Femur (tissue), 1 donor: ENCODE results near the gene ABCG8.

Experiments used
- DNase-seq: peaks from one replicate; pipeline ENCODE4 v3.0.0-alpha.2; 2017

ABCG8 gene

DNA sequence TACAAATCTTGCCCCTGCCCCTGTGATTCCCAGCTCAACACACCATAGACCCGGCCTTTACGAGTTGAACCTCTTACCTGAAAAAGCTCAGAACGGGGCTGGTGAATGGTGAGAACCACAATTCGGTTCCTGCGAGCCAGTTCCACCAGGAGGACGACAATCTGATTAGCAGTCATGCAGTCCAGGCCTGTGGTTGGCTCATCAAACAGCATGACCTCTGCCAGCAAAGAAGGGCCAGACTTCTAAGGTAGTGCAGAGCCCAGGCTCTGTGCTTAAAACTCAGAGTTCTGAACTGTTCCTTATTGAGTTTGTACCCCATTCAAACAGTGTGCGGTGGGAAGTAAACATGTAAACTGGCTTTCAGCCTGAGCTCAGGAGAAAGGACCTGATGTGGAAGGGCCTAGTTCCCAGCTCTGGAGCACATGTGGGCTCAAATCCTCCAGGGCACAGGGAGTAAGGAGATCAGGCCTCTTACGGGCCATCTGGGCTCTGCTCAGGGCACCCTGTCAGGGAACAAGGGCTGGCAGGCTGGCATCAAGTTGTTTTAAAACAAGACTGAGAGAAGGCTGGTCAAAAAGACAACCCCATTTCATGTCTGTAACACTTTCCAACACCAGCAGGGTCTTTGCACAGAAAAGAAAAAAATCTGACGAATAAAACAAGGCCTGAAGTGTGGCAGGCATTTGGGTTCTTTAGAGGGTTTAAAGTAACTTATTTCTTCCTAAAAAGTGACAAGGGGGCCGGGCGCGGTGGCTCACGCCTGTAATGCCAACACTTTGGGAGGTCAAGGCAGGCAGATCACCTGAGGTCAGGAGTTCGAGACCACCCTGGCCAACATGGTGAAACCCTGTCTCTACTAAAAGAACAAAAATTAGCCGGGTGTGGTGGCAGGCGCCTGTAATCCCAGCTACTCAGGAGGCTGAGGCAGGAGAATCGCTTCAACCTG, 12.2 kb upstream of the ABCG8 start:
- no peak for DNase-seq

DNA sequence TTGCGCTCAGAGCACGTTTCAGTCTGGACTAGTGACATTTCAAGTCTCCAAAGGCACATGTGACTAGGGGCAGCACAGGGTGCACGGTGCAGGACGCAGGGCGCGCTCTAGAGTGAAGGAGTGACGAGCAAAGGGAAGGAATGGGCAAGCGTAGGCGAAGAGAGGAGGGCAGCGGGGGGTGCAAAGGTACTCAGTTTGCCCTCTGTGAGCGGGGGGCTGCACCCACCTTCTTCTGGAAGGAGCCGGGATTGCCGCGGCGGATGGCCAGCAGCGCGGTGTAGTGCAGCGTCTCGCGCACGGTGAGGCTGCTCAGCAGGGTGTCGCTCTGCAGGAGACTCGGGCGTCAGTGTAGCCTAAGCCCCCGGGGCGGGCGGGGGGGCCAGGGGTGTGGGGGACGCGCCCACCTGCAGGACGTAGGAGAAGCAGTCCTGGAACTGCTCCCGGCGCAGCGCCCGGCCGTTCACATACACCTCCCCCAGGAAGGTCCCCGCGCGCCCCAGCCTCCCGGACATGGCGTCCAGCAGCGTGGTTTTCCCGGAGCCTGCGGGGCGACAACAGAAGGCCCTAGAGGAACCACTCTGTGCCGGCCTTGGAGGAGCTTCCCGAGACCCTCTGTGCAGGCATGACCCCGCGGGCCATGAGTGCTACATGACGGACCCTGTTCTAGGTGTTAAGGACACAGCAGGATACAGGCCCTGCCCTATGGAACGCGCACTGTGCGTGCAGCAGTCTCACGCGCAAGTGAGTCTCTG, 7.1 kb upstream of the ABCG8 start:
- DNase-seq, result no peak

GRCh38 chr2:43832457-43832856, 6.3 kb upstream of the ABCG8 start:
- no peak for DNase-seq

DNA sequence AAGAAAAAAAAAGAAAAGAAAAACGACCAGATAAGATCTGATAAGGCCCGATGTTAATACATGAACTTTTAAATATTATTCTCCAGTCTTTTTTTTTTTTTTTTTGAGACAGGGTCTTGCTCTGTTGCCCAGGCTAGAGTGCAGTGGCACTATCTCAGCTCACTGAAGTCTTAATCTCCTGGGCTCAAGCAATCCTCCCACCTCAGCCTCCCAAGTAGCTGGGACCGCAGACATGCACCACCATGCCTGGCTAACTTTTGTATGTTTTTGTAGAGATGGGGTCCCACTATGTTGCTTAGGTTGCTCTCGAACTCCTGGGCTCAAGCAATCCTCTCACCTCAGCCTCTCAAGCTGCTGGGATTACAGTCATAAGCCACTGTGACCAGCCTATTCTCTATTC, 1.7 kb upstream of the ABCG8 start:
- DNase-seq, result no peak

- no peak for DNase-seq
Measured at GRCh38 chr2:43837831-43838559, 776 bp upstream of the ABCG8 start.

GRCh38 chr2:43839776-43840564, 1.2 kb downstream of the ABCG8 start:
- no peak for DNase-seq

GRCh38 chr2:43840965-43841364, 2.2 kb downstream of the ABCG8 start:
- no peak for DNase-seq

DNA sequence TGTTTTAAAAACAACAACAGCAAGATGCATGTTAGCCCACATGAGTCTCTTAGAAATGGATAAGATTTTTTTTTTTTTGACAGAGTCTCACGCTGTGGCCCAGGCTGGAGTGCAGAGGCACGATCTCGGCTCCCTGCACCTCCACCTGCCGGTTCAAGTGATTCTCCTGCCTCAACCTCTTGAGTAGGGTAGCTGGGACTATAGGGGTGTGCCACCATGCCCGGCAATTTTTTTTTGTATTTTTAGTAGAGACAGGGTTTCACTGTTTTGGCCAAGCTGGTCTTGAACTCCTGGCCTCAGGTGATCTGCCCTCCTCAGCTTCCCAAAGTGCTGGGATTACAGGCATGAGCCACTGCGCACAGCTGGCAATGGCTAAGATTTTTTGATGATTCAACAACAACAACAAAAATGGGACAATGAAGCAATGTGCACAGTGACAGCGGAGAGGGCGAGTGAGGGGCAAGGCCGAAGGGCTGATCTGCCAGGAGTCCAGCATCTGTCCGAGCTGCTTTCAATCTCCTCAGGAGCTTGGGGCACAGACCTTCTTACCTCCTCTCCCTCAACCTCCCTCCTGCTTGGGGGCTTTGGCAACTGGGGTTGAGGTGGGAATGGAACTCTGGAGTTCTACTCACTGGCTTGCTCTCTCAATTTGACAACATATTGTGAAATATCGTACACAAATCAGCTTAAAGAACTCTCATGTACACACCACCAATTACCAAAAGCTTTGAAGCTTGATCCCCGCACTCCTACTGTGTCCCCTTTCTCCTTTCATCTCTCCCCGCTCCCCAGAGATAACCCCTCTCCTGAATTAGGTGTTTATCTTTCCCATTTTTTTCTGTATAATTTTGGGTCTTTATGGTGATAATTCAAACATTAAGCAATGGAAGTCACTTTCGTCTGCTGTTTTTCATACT, 3.4 kb downstream of the ABCG8 start:
- DNase-seq, result no peak

GRCh38 chr2:43842866-43843226, 4.1 kb downstream of the ABCG8 start:
- no peak for DNase-seq

DNA sequence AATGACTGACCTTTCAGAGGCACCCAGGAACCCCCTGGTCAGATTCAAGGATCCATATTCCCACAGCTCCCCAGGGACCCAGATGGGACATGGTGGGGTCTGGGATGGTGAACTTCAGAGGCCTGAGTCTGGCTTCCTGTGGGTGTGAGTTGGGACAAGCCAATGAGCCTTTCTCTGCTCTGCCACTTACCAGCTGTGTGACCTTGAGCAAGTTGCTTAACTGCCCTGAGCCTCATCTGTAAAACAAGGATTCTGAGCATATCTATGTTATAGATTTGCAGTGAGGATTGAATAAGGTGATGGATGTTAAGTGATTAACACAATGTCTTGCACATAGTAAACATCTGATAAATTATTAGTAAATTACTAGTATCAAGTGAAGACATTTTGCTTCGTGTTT, 6.4 kb downstream of the ABCG8 start:
- DNase-seq, result no peak

GRCh38 chr2:43846140-43846793, 7.5 kb downstream of the ABCG8 start:
- no peak for DNase-seq

- no peak for DNase-seq
Measured at GRCh38 chr2:43848214-43848613, 9.4 kb downstream of the ABCG8 start.

DNA sequence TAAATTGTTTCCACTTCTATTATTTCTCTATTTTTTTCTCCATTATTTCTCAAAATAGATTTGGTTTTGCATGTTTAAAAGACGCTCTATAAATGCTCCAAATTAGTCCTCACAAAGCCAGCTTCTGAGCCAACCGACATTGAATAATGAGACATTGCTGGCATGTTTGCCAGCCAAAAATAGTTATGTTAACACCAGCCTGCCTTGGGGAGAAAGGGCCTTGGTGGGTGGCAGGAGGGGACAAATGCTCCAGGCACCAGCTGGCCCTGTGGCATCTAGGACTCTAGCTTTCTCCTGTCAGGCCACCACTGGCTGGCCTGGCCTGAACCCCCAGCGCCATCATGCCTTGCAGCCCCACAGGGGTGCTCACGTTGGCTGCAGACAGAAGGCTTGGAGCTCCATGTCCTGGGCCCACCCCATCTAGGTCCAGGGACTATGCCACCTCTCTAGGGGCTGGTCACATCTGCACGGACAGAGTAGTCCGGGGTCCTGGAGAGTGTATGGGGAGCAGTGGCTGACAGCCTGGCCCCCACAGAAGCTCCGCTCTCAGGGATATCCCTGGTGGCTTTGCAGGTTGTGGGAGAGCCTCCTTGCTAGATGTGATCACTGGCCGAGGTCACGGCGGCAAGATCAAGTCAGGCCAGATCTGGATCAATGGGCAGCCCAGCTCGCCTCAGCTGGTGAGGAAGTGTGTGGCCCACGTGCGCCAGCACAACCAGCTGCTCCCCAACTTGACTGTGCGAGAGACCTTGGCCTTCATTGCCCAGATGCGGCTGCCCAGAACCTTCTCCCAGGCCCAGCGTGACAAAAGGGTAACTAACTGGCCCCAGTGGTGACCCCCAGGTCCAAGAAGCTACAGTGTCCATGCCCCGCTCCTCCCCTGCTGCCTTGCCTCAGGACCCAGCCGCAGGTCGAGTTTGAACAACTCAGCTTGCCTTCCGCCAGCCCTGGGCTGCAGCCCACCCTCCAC, 12.5 kb downstream of the ABCG8 start:
- no peak for DNase-seq

DNA sequence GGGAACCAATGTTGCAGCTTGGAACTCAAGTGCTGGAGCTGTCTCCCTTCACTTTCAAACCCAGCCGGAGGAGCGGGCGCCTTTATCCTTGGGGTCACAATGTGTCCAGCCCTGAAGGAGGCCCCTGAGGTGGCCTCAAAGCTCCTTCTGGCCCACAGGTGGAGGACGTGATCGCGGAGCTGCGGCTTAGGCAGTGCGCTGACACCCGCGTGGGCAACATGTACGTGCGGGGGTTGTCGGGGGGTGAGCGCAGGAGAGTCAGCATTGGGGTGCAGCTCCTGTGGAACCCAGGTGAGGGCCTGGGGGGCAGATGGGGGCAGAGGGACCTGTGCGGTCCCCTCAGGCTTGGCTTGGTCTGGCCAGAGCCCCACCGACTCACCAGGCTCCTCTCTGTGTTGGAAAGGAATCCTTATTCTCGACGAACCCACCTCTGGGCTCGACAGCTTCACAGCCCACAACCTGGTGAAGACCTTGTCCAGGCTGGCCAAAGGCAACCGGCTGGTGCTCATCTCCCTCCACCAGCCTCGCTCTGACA, 13.5 kb downstream of the ABCG8 start:
- no peak for DNase-seq

- DNase-seq, result no peak
Measured at GRCh38 chr2:43853141-43854081, 14.6 kb downstream of the ABCG8 start.

- DNase-seq, result no peak
Measured at GRCh38 chr2:43854671-43855070, 15.9 kb downstream of the ABCG8 start.

GRCh38 chr2:43855292-43855691, 16.5 kb downstream of the ABCG8 start:
- DNase-seq, result no peak

DNA sequence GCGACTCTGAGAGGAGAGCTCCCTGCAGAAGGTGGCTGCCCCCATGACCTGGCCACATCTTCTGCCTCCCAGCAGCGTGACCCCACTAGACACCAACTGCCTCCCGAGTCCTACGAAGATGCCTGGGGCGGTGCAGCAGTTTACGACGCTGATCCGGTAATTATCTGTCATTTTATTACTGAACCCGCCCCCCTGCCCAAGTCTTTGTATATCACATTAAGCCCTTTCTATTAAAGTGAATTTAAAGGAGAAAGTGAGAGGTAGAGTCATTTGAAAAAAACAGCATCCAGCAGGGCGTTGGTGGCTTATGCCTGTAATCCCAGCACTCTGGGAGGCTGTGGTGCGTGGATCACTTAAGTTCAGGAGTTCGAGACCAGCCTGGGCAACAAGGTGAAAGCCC, 33.4 kb downstream of the ABCG8 start:
- DNase-seq, result no peak
